Activated CD8-positive, alpha-beta memory T cell treated with anti-CD3 and anti-CD28 coated beads, Interleukin-2, amount 10 ng/mL, durations not matched to agents 7 days and 5 days (primary cell): ENCODE measurements around the gene UTF1. TPM values are rescaled to one million over a fixed set of nuclear protein-coding genes. Genes with fewer than 3 reads are reported as not detected.
A peak's percentile ranks its signal among the peaks of the same experiment; 100 is the strongest.

Experiments used
- ATAC-seq: fragments of 150-1000 bp; cut with Tn5 transposase; one replicate; pipeline ENCODE4 v1.10.0; 2021; ENCODE audit warnings: moderate library complexity
- CTCF ChIA-PET: fragments of 350-600 bp; sonication (Branson Sonifier 250); formaldehyde crosslinking; loops from one replicate; lab custom pipeline; 2021; ENCODE audit warnings: antibody characterized with exemption; lab: Charles Lee
- DNase-seq: peaks from one replicate; pipeline ENCODE4 v3.0.0-alpha.2; 2020
- H3K27ac Mint-ChIP-seq: one replicate; pipeline ENCODE4 v1.8.0; 2021; ENCODE audit warnings: mild to moderate bottlenecking, mixed read lengths
- H3K27me3 Mint-ChIP-seq: one replicate; pipeline ENCODE4 v1.8.0; 2021; ENCODE audit warnings: mixed read lengths
- H3K36me3 Mint-ChIP-seq: one replicate; pipeline ENCODE4 v1.8.0; 2021; ENCODE audit warnings: mild to moderate bottlenecking, mixed read lengths
- H3K4me1 Mint-ChIP-seq: one replicate; pipeline ENCODE4 v1.8.0; 2021; ENCODE audit warnings: mixed read lengths
- H3K4me3 Mint-ChIP-seq: one replicate; pipeline ENCODE4 v1.8.0; 2021; ENCODE audit warnings: mild to moderate bottlenecking, moderate library complexity, mixed read lengths
- H3K9me3 Mint-ChIP-seq: one replicate; pipeline ENCODE4 v1.8.0; 2022; ENCODE audit warnings: low read depth, mixed read lengths
- total RNA-seq, 2 experiments: library from RNA; stranded (reverse); gene quantifications; one replicate each; pipeline ENCODE4 v1.2.3, GENCODE V29; 2021

The UTF1 gene, protein sequence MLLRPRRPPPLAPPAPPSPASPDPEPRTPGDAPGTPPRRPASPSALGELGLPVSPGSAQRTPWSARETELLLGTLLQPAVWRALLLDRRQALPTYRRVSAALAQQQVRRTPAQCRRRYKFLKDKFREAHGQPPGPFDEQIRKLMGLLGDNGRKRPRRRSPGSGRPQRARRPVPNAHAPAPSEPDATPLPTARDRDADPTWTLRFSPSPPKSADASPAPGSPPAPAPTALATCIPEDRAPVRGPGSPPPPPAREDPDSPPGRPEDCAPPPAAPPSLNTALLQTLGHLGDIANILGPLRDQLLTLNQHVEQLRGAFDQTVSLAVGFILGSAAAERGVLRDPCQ
- total RNA-seq, result not detected

DNA sequence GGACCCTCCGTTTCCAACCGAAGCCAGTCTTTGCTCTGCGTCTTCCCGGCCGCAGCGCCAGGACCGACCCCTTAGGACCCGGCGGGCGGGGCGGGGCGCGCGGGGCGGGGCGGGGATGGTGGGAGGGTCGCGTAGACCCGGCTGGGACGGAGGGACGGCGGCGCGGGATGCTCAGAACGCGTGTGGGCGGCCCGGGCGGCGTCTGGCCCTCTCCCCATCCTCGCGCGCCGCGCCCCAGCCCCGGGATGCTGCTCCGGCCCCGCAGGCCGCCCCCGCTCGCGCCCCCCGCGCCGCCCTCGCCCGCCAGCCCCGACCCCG, at the start of gene UTF1:
UTF1 (plus strand) TSS at position 174 of the 318 bp plus-strand sequence; CDS start at position 246, 72 bp downstream.
- H3K4me3 Mint-ChIP-seq, result peak within 1 kb of the TSS; percentile 28
- no peak within 1 kb of the TSS for H3K27ac Mint-ChIP-seq
- DNase-seq (no peak), ATAC-seq (no peak)
- no peaks in the 10 kb centered on the region for H3K36me3 Mint-ChIP-seq
- peaks cover 58% of the 10 kb centered on the region for H3K27me3 Mint-ChIP-seq
- CTCF ChIA-PET, result no interaction called here
- H3K4me1 Mint-ChIP-seq, result peaks cover 26% of the 10 kb centered on the region
- H3K9me3 Mint-ChIP-seq, result no peaks in the 10 kb centered on the region

DNA sequence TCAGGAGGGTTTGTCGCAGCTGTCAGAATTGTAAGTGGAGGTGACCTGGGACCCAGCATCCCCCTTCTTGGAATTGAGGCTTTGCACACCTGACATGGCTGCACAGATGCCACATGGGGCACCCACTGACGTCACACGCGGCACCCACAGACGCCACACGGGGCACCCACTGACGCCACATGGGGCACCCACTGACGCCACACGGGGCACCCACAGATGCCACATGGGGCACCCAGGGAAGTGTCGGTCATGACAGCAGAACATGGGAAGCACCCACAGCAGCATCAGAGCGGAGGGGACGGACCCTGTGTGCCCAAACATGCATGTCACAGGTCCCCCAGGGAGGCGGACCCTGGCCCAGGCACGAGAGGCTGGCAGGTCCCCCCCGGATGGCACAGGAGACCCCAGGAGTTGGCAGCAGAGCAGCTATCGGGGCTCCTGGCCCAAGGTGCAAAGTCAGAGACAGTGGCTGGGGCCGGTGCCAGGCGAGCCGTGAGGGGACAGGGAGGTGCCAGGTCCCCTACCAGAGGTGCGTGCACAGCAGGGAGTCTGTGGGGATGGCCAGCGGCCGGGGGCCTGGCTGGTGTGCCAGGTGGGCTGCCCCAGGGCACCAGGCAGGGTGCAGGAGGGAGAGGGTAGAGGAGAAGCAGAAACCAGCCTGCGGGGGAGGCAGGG, 48.9 kb upstream of the UTF1 start:
- H3K27me3 Mint-ChIP-seq, result no peaks in the 10 kb centered on the region
- no peak overlapping the region for H3K27ac Mint-ChIP-seq
- CTCF ChIA-PET, result no interaction called here
- H3K36me3 Mint-ChIP-seq, result peaks cover 6% of the 10 kb centered on the region
- ATAC-seq (no peak), DNase-seq (no peak)
- H3K4me3 Mint-ChIP-seq, result no peak overlapping the region
- H3K9me3 Mint-ChIP-seq, result peaks cover 18% of the 10 kb centered on the region
- no peaks in the 10 kb centered on the region for H3K4me1 Mint-ChIP-seq

DNA sequence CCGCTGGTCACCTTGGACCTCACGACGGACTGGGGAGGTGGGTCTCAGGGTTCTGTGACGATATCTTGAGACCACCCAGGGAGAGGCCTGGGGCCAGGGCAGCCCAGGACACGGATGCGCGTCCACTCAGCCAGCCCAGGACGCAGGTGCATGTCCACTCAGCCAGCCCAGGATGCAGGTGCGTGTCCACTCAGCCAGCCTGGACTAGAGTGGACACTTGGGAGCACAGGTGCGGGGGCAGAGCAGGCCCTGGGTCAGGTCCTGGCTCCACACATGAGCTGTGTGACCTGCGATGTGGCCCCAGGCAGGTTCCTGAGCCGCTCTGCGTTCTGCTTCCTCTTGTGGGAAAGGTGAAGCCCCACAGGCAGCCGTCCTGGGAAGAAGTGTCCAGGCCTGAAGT, 47.8 kb upstream of the UTF1 start:
- Mint-ChIP-seq H3K27me3 (no peaks in the 10 kb centered on the region), H3K36me3 (peaks cover 3% of the 10 kb centered on the region), H3K27ac (no peak overlapping the region), H3K4me1 (no peaks in the 10 kb centered on the region), H3K4me3 (no peak overlapping the region), H3K9me3 (peaks cover 15% of the 10 kb centered on the region)
- CTCF ChIA-PET, result no interaction called here
- ATAC-seq, result no peak
- DNase-seq, result no peak

GRCh38 chr10:133182791-133183645, 47.0 kb upstream of the UTF1 start:
- H3K9me3 Mint-ChIP-seq, result peaks cover 7% of the 10 kb centered on the region
- no peaks in the 10 kb centered on the region for H3K36me3 Mint-ChIP-seq
- no peaks in the 10 kb centered on the region for H3K4me1 Mint-ChIP-seq
- ATAC-seq (no peak), DNase-seq (no peak)
- no peak overlapping the region for H3K27ac Mint-ChIP-seq
- CTCF ChIA-PET, result no interaction called here
- H3K4me3 Mint-ChIP-seq, result no peak overlapping the region
- H3K27me3 Mint-ChIP-seq, result no peaks in the 10 kb centered on the region

DNA sequence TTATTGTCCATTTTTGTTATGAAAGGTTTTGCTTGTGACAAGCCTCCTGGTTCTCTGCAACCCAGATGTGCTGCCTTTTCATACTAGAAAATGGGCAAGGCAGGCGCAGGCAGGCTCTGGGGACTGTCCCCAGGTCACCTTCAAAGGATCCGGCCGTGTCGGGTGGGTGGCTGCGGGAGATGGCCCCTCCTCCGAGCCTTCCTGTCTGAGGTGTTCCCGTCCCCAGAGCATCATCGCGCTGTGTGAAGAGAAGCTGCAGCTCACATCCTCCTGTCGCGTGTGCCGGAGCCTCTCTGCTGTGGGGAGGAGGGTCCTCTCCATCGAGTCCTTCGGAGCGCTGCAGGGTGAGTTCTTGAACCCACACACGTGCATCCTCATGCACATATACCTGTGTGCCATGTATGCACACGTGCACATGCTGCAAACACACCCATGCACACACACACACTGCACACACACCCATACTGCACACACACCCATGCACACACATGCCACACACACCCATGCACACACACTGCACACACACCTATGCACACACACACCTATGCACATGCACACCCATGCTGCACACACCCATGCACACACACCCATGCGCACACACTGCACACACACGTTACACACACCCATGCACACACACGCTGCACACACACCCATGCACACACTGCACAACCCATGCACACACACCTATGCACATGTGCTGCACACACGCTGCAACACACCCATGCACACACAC, 46.2 kb upstream of the UTF1 start:
- Mint-ChIP-seq H3K27ac (no peak overlapping the region), H3K4me3 (no peak overlapping the region), H3K9me3 (peaks cover 5% of the 10 kb centered on the region), H3K4me1 (no peaks in the 10 kb centered on the region), H3K36me3 (no peaks in the 10 kb centered on the region), H3K27me3 (no peaks in the 10 kb centered on the region)
- no peak for ATAC-seq
- CTCF ChIA-PET, result no interaction called here
- DNase-seq, result no peak

DNA sequence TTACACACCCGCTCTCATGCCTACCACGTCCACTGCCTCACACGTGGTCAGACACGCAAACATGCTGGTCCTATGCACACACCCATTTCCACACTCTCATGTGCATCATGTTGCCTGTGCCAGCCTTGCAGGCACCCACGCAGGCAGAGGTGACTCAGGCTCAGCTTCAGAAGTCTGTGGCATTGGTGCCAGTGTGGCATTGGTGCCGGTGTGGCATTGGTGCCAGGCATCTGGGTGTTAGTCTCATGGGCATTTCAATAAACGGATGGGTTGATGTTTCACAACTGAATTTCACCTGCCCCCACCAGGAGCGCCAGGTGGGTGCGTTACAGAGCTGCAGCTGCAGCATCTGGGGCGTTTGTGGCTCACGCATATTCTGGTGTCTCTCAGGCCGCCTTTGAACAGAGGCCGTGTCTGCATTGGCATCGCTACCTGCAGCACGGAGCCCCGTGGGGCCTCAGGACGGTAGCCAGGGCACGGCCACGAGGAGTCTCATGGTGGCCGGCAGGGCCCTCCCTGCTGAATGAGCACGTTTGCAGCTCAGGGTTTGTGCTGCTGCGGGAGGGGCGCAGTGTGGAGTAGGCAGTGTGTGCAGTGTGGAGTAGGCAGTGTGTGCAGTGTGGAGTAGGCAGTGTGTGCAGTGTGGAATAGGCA, 45.3 kb upstream of the UTF1 start:
- H3K27me3 Mint-ChIP-seq, result no peaks in the 10 kb centered on the region
- H3K27ac Mint-ChIP-seq, result no peak overlapping the region
- no peaks in the 10 kb centered on the region for H3K36me3 Mint-ChIP-seq
- ATAC-seq (no peak), DNase-seq (no peak)
- CTCF ChIA-PET, result no interaction called here
- H3K9me3 Mint-ChIP-seq, result peaks cover 5% of the 10 kb centered on the region
- H3K4me1 Mint-ChIP-seq, result no peaks in the 10 kb centered on the region
- no peak overlapping the region for H3K4me3 Mint-ChIP-seq

- Mint-ChIP-seq H3K27me3 (no peaks in the 10 kb centered on the region), H3K36me3 (no peaks in the 10 kb centered on the region), H3K9me3 (peaks cover 5% of the 10 kb centered on the region), H3K27ac (no peak overlapping the region), H3K4me3 (no peak overlapping the region), H3K4me1 (no peaks in the 10 kb centered on the region)
- no peak for ATAC-seq
- CTCF ChIA-PET, result no interaction called here
- DNase-seq, result no peak
Measured at GRCh38 chr10:133185421-133185820, 44.6 kb upstream of the UTF1 start.

- ATAC-seq (no peak), DNase-seq (no peak)
- H3K27ac Mint-ChIP-seq, result no peak overlapping the region
- no peaks in the 10 kb centered on the region for H3K27me3 Mint-ChIP-seq
- CTCF ChIA-PET, result no interaction called here
- H3K36me3 Mint-ChIP-seq, result no peaks in the 10 kb centered on the region
- H3K4me3 Mint-ChIP-seq, result no peak overlapping the region
- no peaks in the 10 kb centered on the region for H3K4me1 Mint-ChIP-seq
- peaks cover 5% of the 10 kb centered on the region for H3K9me3 Mint-ChIP-seq
Measured at GRCh38 chr10:133185916-133186315, 44.1 kb upstream of the UTF1 start.

- no peaks in the 10 kb centered on the region for H3K27me3 Mint-ChIP-seq
- no peak overlapping the region for H3K27ac Mint-ChIP-seq
- H3K4me3 Mint-ChIP-seq, result no peak overlapping the region
- CTCF ChIA-PET, result no interaction called here
- no peaks in the 10 kb centered on the region for H3K36me3 Mint-ChIP-seq
- peaks cover 5% of the 10 kb centered on the region for H3K9me3 Mint-ChIP-seq
- no peak for DNase-seq
- H3K4me1 Mint-ChIP-seq, result no peaks in the 10 kb centered on the region
- no peak for ATAC-seq
Measured at GRCh38 chr10:133186416-133187090, 43.5 kb upstream of the UTF1 start.

GRCh38 chr10:133187091-133187905, 42.7 kb upstream of the UTF1 start:
- no peak overlapping the region for H3K4me3 Mint-ChIP-seq

DNA sequence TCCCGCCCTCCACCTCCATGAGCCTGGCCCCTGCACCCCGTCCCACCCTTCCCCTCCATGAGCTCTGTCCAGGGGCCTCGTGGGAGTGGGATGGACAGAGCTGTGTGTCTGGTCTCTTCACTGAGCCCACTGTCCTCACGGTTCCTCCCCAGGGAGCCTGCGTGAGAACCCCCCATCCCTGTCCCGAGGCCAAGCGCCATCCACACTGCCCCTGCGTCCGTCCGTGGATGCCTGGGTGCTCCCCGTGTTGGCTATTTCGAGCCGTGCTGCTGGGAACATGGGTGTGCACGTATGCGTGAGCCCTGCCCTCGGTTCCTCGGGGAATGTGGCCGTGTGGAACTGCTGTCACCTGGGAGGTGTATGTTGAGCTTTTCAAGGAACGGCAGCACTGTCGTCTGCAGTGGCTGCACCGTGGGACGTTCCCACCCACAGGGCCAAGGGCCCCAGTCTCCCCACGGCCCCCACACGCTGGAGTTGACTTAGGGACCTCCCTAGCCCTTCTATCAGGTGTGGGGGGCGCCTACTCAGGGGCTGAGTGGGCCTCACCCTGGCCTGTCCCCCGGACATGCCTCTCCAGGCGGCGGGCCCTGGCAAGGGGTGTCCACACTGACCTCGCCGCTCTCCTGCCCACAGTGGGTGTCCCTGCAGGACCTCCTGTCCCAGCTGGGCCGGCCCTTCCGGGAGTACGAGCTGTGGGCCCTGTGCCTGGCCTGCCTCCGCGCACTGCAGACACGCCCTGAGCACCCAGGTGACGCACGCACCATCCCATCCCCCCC, 41.9 kb upstream of the UTF1 start:
- peaks cover 5% of the 10 kb centered on the region for H3K9me3 Mint-ChIP-seq
- H3K4me1 Mint-ChIP-seq, result no peaks in the 10 kb centered on the region
- no peak overlapping the region for H3K4me3 Mint-ChIP-seq
- DNase-seq, result no peak
- ATAC-seq, result no peak
- peaks cover 10% of the 10 kb centered on the region for H3K27me3 Mint-ChIP-seq
- CTCF ChIA-PET, result no interaction called here
- no peak overlapping the region for H3K27ac Mint-ChIP-seq
- H3K36me3 Mint-ChIP-seq, result no peaks in the 10 kb centered on the region

More at GRCh38 chr10:133187091-133187905, 42.7 kb upstream of the UTF1 start:
- peaks cover 6% of the 10 kb centered on the region for H3K27me3 Mint-ChIP-seq
- DNase-seq (no peak), ATAC-seq (no peak)
- CTCF ChIA-PET, result no interaction called here
- no peaks in the 10 kb centered on the region for H3K36me3 Mint-ChIP-seq
- no peak overlapping the region for H3K27ac Mint-ChIP-seq
- no peaks in the 10 kb centered on the region for H3K4me1 Mint-ChIP-seq
- H3K9me3 Mint-ChIP-seq, result peaks cover 5% of the 10 kb centered on the region
